Measurements from ENCODE around the gene UBE2V1. TPM values are rescaled to one million over a fixed set of nuclear protein-coding genes. Genes with fewer than 3 reads are reported as not detected.
A peak's percentile ranks its signal among the peaks of the same experiment; 100 is the strongest.

The UBE2V1 gene
- polyA plus RNA-seq, 1 of the 3 experiments (the other 2 are of a cell fraction) = 99.7 TPM

DNA sequence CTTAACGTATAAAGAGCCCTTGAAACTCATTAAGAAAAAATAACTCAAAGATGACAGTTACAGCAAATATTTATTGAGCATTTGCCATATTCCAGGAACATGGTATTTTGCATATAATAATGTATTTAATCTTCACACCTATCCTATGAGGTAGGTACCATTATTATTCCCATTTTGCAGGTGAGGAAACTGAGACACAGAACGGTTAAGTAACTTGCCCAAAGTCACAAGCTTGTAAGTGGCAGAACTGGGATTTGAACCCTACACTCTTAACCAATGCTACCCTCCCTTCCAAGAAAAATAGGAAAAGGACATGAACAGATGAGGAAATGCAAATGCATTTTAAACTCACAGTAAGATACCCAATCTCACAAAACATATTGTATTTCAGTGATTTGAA, 5.3 kb upstream of the UBE2V1 start:
- H4K20me1 ChIP-seq (ENCODE audit: insufficient read depth) = no peaks in the 10 kb centered on the region
- H3K9me3 ChIP-seq = no peaks in the 10 kb centered on the region
- POLR2A ChIA-PET = no interaction called here
- TF ChIP-seq YY1 (IDR thresholded peaks at IDR 0.05; ENCODE audit: low read depth) = no peak
- H3K27me3 ChIP-seq (ENCODE audit: insufficient read depth) = no peaks in the 10 kb centered on the region
- CTCF ChIA-PET = interaction anchor here (2.2 to 11.5 kb wide), 3 partner anchors 52 to 139 kb away, joined by 19 to 297 read pairs (median 231); no protein-coding TSS in a partner anchor
- H3K27ac ChIP-seq (ENCODE audit: low read depth in 2 of 2, low read length in 1 of 2) = no peak overlapping the region
- no peak overlapping the region for H3K4me2 ChIP-seq
- WGBS (ENCODE audit: low lambda C conversion rate) = 75% methylated on average over 2 of the region's 2 CpGs
- no peaks in the 10 kb centered on the region for H3K9me2 ChIP-seq
- H3K36me3 ChIP-seq (replicated peaks in 1 of 2; ENCODE audit: control insufficient read depth in 1 of 2, insufficient read depth in 2 of 2, low read length in 1 of 2) = no peaks in the 10 kb centered on the region
- H3K4me1 ChIP-seq (ENCODE audit: control insufficient read depth in 1 of 2, insufficient read depth in 2 of 2, low read depth in 1 of 2, low read length in 1 of 2) = peaks cover 11 to 23% of the 10 kb centered on the region in 2 experiments; a peak in 3 of 4 replicates
- peaks cover 24% of the 10 kb centered on the region for H3K79me2 ChIP-seq (ENCODE audit: insufficient read depth)
- no peak for DNase-seq
- no peak overlapping the region for H2AFZ ChIP-seq (ENCODE audit: low read depth)
- H3K9ac ChIP-seq = no peak overlapping the region
- peaks cover 22% of the 10 kb centered on the region for H3F3A ChIP-seq (replicated peaks; ENCODE audit: insufficient read depth)
- H3K4me3 ChIP-seq (ENCODE audit: low read depth in 2 of 2, low read length in 1 of 2) = no peak overlapping the region

GRCh38 chr20:50116368-50116999, 3.5 kb upstream of the UBE2V1 start:
- peak overlapping the region; percentile 64 to 70 for H3K4me3 ChIP-seq (ENCODE audit: low read depth in 2 of 2, low read length in 1 of 2)
- H3K27me3 ChIP-seq (ENCODE audit: insufficient read depth) = no peaks in the 10 kb centered on the region
- peaks cover 11 to 30% of the 10 kb centered on the region in 2 experiments; a peak in 3 of 4 replicates for H3K4me1 ChIP-seq (ENCODE audit: control insufficient read depth in 1 of 2, insufficient read depth in 2 of 2, low read depth in 1 of 2, low read length in 1 of 2)
- ChIA-PET CTCF (interaction anchor here (0.7 to 11.5 kb wide), 16 partner anchors 11 to 458 kb away, joined by 3 to 297 read pairs (median 6); partner anchors contain the start of gene CEBPB), POLR2A (interaction anchor here (0.7 to 1.9 kb wide), 6 partner anchors 12 to 200 kb away, joined by 3 to 16 read pairs (median 3); partner anchors contain the start of gene PEDS1)
- peak overlapping the region; percentile 90 for H3K4me2 ChIP-seq
- H4K20me1 ChIP-seq (ENCODE audit: insufficient read depth) = peaks cover 8% of the 10 kb centered on the region
- H3K9me3 ChIP-seq = no peaks in the 10 kb centered on the region
- H3K27ac ChIP-seq (ENCODE audit: low read depth in 2 of 2, low read length in 1 of 2) = peak overlapping the region; percentile 49 to 74; a peak in 3 of 4 replicates
- H3F3A ChIP-seq (replicated peaks; ENCODE audit: insufficient read depth) = peaks cover 19% of the 10 kb centered on the region
- TF ChIP-seq JUND (IDR thresholded peaks at IDR 0.05) (no peak), PBX3 (IDR thresholded peaks at IDR 0.05) (no peak), GATA2 (CRISPR knock-in tag; IDR thresholded peaks at IDR 0.05) (no peak), MXI1 (IDR thresholded peaks at IDR 0.05; ENCODE audit: low read depth, low read length) (0 out of 2 replicates have a peak, but pooled peaks have one; percentile 1), RFX5 (IDR thresholded peaks at IDR 0.05; ENCODE audit: low read length) (no peak)
- no peaks in the 10 kb centered on the region for H3K9me2 ChIP-seq
- H3K36me3 ChIP-seq (replicated peaks in 1 of 2; ENCODE audit: control insufficient read depth in 1 of 2, insufficient read depth in 2 of 2, low read length in 1 of 2) = no peaks in the 10 kb centered on the region
- H3K9ac ChIP-seq = peak overlapping the region; percentile 69
- H3K79me2 ChIP-seq (ENCODE audit: insufficient read depth) = peaks cover 41% of the 10 kb centered on the region
- DNase-seq = no peak
- 89% methylated on average over 18 of the region's 19 CpGs for WGBS (ENCODE audit: low lambda C conversion rate)
- H2AFZ ChIP-seq (ENCODE audit: low read depth) = peak overlapping the region; percentile 94

DNA sequence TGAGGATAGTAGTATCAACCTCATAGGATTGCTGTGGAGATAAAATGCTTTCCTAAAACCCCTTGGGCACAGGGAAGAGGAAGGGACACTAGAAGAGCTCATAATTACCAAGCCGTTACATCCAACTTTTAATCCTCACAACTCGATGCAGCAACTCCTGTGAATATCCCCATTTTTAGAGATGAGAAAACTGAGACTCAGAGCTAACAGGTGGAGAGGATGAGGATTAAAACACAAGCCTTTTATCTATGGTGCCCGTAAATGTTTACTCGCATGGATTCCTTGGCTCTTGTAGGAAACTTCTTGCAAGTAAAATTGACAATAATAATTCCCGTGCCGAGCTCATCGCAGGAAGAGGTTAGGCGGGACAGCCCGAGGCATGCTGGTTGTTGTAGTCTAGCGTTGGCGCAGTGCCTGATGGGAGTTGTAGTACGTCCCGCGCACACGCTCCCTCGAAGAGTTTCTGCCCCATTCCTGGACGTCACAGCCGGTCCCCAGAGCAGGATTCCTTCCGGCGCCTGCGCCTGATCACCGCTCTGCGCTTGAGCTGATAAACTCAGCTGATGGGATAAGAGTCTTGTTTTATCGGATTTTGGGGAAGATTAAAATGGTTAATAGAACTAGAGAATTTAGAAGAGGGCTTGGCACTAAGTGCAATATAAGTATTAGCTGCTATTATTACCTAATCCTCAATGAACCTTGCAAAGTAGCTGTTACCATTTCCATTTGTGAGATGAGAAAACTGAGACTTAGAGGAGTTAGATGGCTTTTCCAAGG, 2.8 kb upstream of the UBE2V1 start:
- no peaks in the 10 kb centered on the region for H3K9me3 ChIP-seq
- H3K79me2 ChIP-seq (ENCODE audit: insufficient read depth) = peaks cover 48% of the 10 kb centered on the region
- peaks cover 15% of the 10 kb centered on the region for H4K20me1 ChIP-seq (ENCODE audit: insufficient read depth)
- peak overlapping the region; percentile 52 to 85; a peak in 3 of 4 replicates for H3K27ac ChIP-seq (ENCODE audit: low read depth in 2 of 2, low read length in 1 of 2)
- H3K4me3 ChIP-seq (ENCODE audit: low read depth in 2 of 2, low read length in 1 of 2) = peak overlapping the region; percentile 64 to 70
- peak; percentile 89 for DNase-seq
- WGBS (ENCODE audit: low lambda C conversion rate) = under 1% methylated on average over 24 of the region's 24 CpGs
- peak overlapping the region; percentile 94 for H2AFZ ChIP-seq (ENCODE audit: low read depth)
- H3K27me3 ChIP-seq (ENCODE audit: insufficient read depth) = no peaks in the 10 kb centered on the region
- CTCF ChIA-PET = interaction anchor here (0.6 to 11.5 kb wide), 16 partner anchors 10 to 459 kb away, joined by 3 to 297 read pairs (median 6); no protein-coding TSS in a partner anchor
- no peaks in the 10 kb centered on the region for H3K9me2 ChIP-seq
- peaks cover 0 to 2% of the 10 kb centered on the region in 2 experiments for H3K36me3 ChIP-seq (replicated peaks in 1 of 2; ENCODE audit: control insufficient read depth in 1 of 2, insufficient read depth in 2 of 2, low read length in 1 of 2)
- H3F3A ChIP-seq (replicated peaks; ENCODE audit: insufficient read depth) = peaks cover 19% of the 10 kb centered on the region
- peak overlapping the region; percentile 90 for H3K4me2 ChIP-seq
- POLR2A ChIA-PET = interaction anchor here (0.7 to 1.9 kb wide), 6 partner anchors 13 to 200 kb away, joined by 3 to 16 read pairs (median 3); partner anchors contain the start of gene PEDS1
- H3K4me1 ChIP-seq (ENCODE audit: control insufficient read depth in 1 of 2, insufficient read depth in 2 of 2, low read depth in 1 of 2, low read length in 1 of 2) = peaks cover 15 to 37% of the 10 kb centered on the region in 2 experiments; a peak in 3 of 4 replicates
- H3K9ac ChIP-seq = peak overlapping the region; percentile 69
- TF ChIP-seq YY1 (IDR thresholded peaks at IDR 0.05; ENCODE audit: low read depth) (no peak), TAF1 (IDR thresholded peaks at IDR 0.05; ENCODE audit: borderline replicate concordance, low read depth, low read length) (peak; percentile 48; the same call in 1 of the 2 replicates), POLR2AphosphoS5 (IDR thresholded peaks at IDR 0.05; ENCODE audit: low read depth, low read length) (peak; percentile 94), RAD21 (IDR thresholded peaks at IDR 0.05; ENCODE audit: low read length) (no peak), JUND (IDR thresholded peaks at IDR 0.05) (0 out of 2 replicates have a peak, but pooled peaks have one; percentile 6), RFX5 (IDR thresholded peaks at IDR 0.05; ENCODE audit: low read length) (no peak; the same call in 1 of the 2 replicates), GATA2 (CRISPR knock-in tag; IDR thresholded peaks at IDR 0.05) (0 out of 2 replicates have a peak, but pooled peaks have one; percentile 29), SIN3A (IDR thresholded peaks at IDR 0.05; ENCODE audit: borderline replicate concordance, low read depth, low read length) (0 out of 2 replicates have a peak, but pooled peaks have one; percentile 57), TEAD4 (IDR thresholded peaks at IDR 0.05; ENCODE audit: borderline replicate concordance, insufficient read depth) (no peak), TCF12 (IDR thresholded peaks at IDR 0.05) (no peak), CTCF (IDR thresholded peaks at IDR 0.05) (no peak), SMC3 (IDR thresholded peaks at IDR 0.05; ENCODE audit: low read depth, low read length) (no peak), FOSL2 (IDR thresholded peaks at IDR 0.05; ENCODE audit: borderline replicate concordance, low read depth) (no peak)

Measured in SK-N-SH (cell line).